IMR-90 (cell line): ENCODE results near the gene OR14J1. TPM values are rescaled to one million over a fixed set of nuclear protein-coding genes. Genes with fewer than 3 reads are reported as not detected.

ENCODE experiments used
- ATAC-seq: fragments of 200-7000 bp; cut with Tn5 transposase; 2 replicates; pipeline ENCODE4 v1.9.1; 2020; ENCODE audit warnings: low read depth, mild to moderate bottlenecking, moderate library complexity
- BruUV-seq: library from RNA; stranded (reverse); fragments of 400-500 nt; replicated peaks from 2 replicates; lab custom pipeline; 2021; lab: Mats Ljungman, UMichigan
- CTCF ChIA-PET: fragments of 300-600 bp; formaldehyde crosslinking; extraction: SDS; loops from one replicate; lab custom pipeline; 2021; ENCODE audit warnings: antibody characterized with exemption; lab: Yijun Ruan, JAX
- POLR2A ChIA-PET: fragments of 300-600 bp; sonication (Branson Sonifier 250); formaldehyde crosslinking; loops from one replicate; lab custom pipeline; 2022; ENCODE audit warnings: antibody characterized with exemption; ENCODE audit not compliant: unreplicated experiment; lab: Charles Lee
- DNase-seq: peaks from one replicate; pipeline ENCODE4 v3.0.0; 2013
- H2AFZ ChIP-seq: replicated peaks from 2 replicates; pipeline ENCODE3; 2013; ENCODE audit warnings: low read length, mild to moderate bottlenecking; ENCODE audit not compliant: poor library complexity
- H2AK5ac ChIP-seq: 2 replicates; pipeline ENCODE4 v1.6.1; 2013; ENCODE audit warnings: low read depth, low read length, inconsistent platforms
- H2AK9ac ChIP-seq: replicated peaks from 2 replicates; pipeline ENCODE3; 2013; ENCODE audit warnings: mild to moderate bottlenecking, low read depth, low read length, moderate library complexity; ENCODE audit not compliant: poor library complexity
- H2BK120ac ChIP-seq: 2 replicates; pipeline ENCODE4 v1.6.1; 2013; ENCODE audit warnings: low read depth, low read length, inconsistent platforms
- H2BK15ac ChIP-seq: 3 replicates; pipeline ENCODE4 v1.6.1; 2013; ENCODE audit warnings: low read depth, low read length, inconsistent platforms
- H2BK20ac ChIP-seq: 2 replicates; pipeline ENCODE4 v1.6.1; 2013; ENCODE audit warnings: low read depth, mild to moderate bottlenecking, inconsistent platforms, low read length, moderate library complexity
- H2BK5ac ChIP-seq: 2 replicates; pipeline ENCODE4 v1.6.1; 2013; ENCODE audit warnings: mild to moderate bottlenecking, low read depth, low read length, inconsistent platforms; ENCODE audit not compliant: poor library complexity, severe bottlenecking
- H3K14ac ChIP-seq: replicated peaks from 2 replicates; pipeline ENCODE4 v1.6.1; 2013; ENCODE audit warnings: low read depth, low read length, inconsistent platforms
- H3K18ac ChIP-seq: 2 replicates; pipeline ENCODE4 v1.6.1; 2013; ENCODE audit warnings: low read depth, low read length, control low read depth
- H3K23ac ChIP-seq: 2 replicates; pipeline ENCODE4 v1.6.1; 2013; ENCODE audit warnings: low read depth, low read length, inconsistent platforms
- H3K27ac ChIP-seq: 2 replicates; pipeline ENCODE4 v1.5.1; 2013; ENCODE audit warnings: mild to moderate bottlenecking, control low read depth, low read length; ENCODE audit not compliant: insufficient read depth
- H3K27me3 ChIP-seq: 2 replicates; pipeline ENCODE4 v1.6.1; 2013; ENCODE audit warnings: low read length; ENCODE audit not compliant: control insufficient read depth, insufficient read depth
- H3K36me3 ChIP-seq: 2 replicates; pipeline ENCODE4 v1.6.1; 2013; ENCODE audit warnings: low read length, mixed read lengths; ENCODE audit not compliant: control insufficient read depth, insufficient read depth
- H3K4ac ChIP-seq: 2 replicates; pipeline ENCODE4 v1.6.1; 2013; ENCODE audit warnings: low read depth, low read length, inconsistent platforms
- H3K4me1 ChIP-seq: 2 replicates; pipeline ENCODE4 v1.6.1; 2013; ENCODE audit warnings: low read length, mixed read lengths; ENCODE audit not compliant: control insufficient read depth, insufficient read depth
- H3K4me2 ChIP-seq: 2 replicates; pipeline ENCODE4 v1.6.1; 2013; ENCODE audit warnings: low read depth, mild to moderate bottlenecking, control low read depth, low read length, moderate library complexity
- H3K4me3 ChIP-seq: 2 replicates; pipeline ENCODE4 v1.5.1; 2013; ENCODE audit warnings: low read depth, mild to moderate bottlenecking, control low read depth, low read length, moderate library complexity; ENCODE audit not compliant: insufficient read depth
- H3K56ac ChIP-seq: 2 replicates; pipeline ENCODE4 v1.6.1; 2013; ENCODE audit warnings: low read length, inconsistent platforms; ENCODE audit not compliant: insufficient read depth; ENCODE audit errors: extremely low read depth
- H3K79me1 ChIP-seq, 2 experiments: 2 replicates each; pipeline ENCODE4 v1.6.1; 2013; ENCODE audit warnings: low read length in 2 of 2, inconsistent platforms in 1 of 2, low read depth in 1 of 2
- H3K9ac ChIP-seq: 2 replicates; pipeline ENCODE4 v1.6.1; 2013; ENCODE audit warnings: low read depth, low read length, control low read depth
- H3K9me1 ChIP-seq: 2 replicates; pipeline ENCODE4 v1.6.1; 2013; ENCODE audit warnings: low read length, inconsistent platforms; ENCODE audit not compliant: insufficient read depth
- H3K9me3 ChIP-seq: 2 replicates; pipeline ENCODE4 v1.6.1; 2013; ENCODE audit warnings: low read length; ENCODE audit not compliant: control insufficient read depth, insufficient read depth
- H4K20me1 ChIP-seq: 2 replicates; pipeline ENCODE4 v1.6.1; 2013; ENCODE audit warnings: low read length, inconsistent platforms; ENCODE audit not compliant: insufficient read depth
- H4K5ac ChIP-seq: 2 replicates; pipeline ENCODE4 v1.6.1; 2013; ENCODE audit warnings: mild to moderate bottlenecking, low read depth, low read length, control low read depth
- H4K8ac ChIP-seq, 2 experiments: 2 replicates each; pipeline ENCODE4 v1.6.1; 2013; ENCODE audit warnings: low read depth in 2 of 2, low read length in 2 of 2, control low read depth in 1 of 2, inconsistent platforms in 1 of 2
- H4K91ac ChIP-seq: 2 replicates; pipeline ENCODE4 v1.6.1; 2013; ENCODE audit warnings: low read depth, low read length, inconsistent platforms; ENCODE audit not compliant: insufficient read depth
- BHLHE40 ChIP-seq: fragments of 150-350 bp; IDR thresholded peaks from 2 replicates; pipeline ENCODE4 v1.6.1; 2016; ENCODE audit warnings: mild to moderate bottlenecking, low read depth, low read length
- CEBPB ChIP-seq: IDR thresholded peaks from 2 replicates; pipeline ENCODE4 v1.6.1; 2012; ENCODE audit warnings: low read depth, low read length, improper control_type of control experiment
- CHD1 ChIP-seq: IDR thresholded peaks from 2 replicates; pipeline ENCODE4 v1.6.1; 2012; ENCODE audit warnings: low read depth, low read length, improper control_type of control experiment
- FOS ChIP-seq: fragments of 150-350 bp; IDR thresholded peaks from 2 replicates; pipeline ENCODE4 v1.6.1; 2016; ENCODE audit warnings: low read depth, low read length
- MAFK ChIP-seq: IDR thresholded peaks from 2 replicates; pipeline ENCODE4 v1.6.1; 2012; ENCODE audit warnings: low read depth, low read length, improper control_type of control experiment
- MXI1 ChIP-seq: IDR thresholded peaks from 2 replicates; pipeline ENCODE4 v1.6.1; 2012; ENCODE audit warnings: low read depth, mild to moderate bottlenecking, low read length, moderate library complexity, borderline replicate concordance
- POLR2A ChIP-seq: IDR thresholded peaks from 2 replicates; pipeline ENCODE4 v1.6.1; 2012; ENCODE audit warnings: mild to moderate bottlenecking, low read depth, low read length
- RAD21 ChIP-seq: IDR thresholded peaks from 2 replicates; pipeline ENCODE4 v1.6.1; 2012; ENCODE audit warnings: low read length, improper control_type of control experiment
- RCOR1 ChIP-seq: IDR thresholded peaks from 2 replicates; pipeline ENCODE4 v1.6.1; 2012; ENCODE audit warnings: mild to moderate bottlenecking, low read length, improper control_type of control experiment; ENCODE audit not compliant: insufficient replicate concordance
- WGBS, 2 experiments: methylation state at CpG; one replicate each; pipeline versions ENCODE4 v1.1.5 to v1.1.7; 2013; ENCODE audit warnings: missing lambda C conversion rate in 2 of 2; ENCODE audit not compliant: insufficient read length in 1 of 2; ENCODE audit errors: extremely low coverage in 2 of 2; 5-methylcytosine and 5-hydroxymethylcytosine counted together
- dilution Hi-C: fragments of 300-500 bp; cut with HindIII; formaldehyde crosslinking; loops from one replicate; pipeline ENCODE4 v1.14.3; 2018; ENCODE audit warnings: low sequenced_read_pairs; ENCODE audit not compliant: unreplicated experiment
- in situ Hi-C: fragments of 300-500 bp; cut with MboI; formaldehyde crosslinking; loops from 3 replicates; pipeline ENCODE4 v1.14.3; 2019; ENCODE audit warnings: low sequenced_read_pairs, inconsistent platforms, mixed read lengths
- intact Hi-C: fragments of 100-400 bp; cut with micrococcal nuclease; formaldehyde crosslinking; loops from 2 replicates; pipeline ENCODE4 v1.10.0; 2022
- polyA plus RNA-seq, 3 experiments: library from polyadenylated mRNA; depleted of rRNA; stranded (reverse); fragments of >200 nt; gene quantifications; 2 replicates each; pipeline ENCODE4 v1.2.3, GENCODE V29; 2012; ENCODE audit warnings: low replicate concordance in 1 of 3
- total RNA-seq: library from RNA; depleted of rRNA; stranded (reverse); fragments of >200 nt; gene quantifications from 2 replicates; pipeline ENCODE4 v1.2.3, GENCODE V29; 2012
- TF ChIP-seq, protein P1 (sequence below): fragments of 150-350 bp; IDR thresholded peaks from 2 replicates; pipeline ENCODE4 v1.6.1; 2017; ENCODE audit warnings: mild to moderate bottlenecking, antibody characterized with exemption, low read length, low read depth

OR14J1 gene
- total and polyA plus RNA-seq, 2 of the 4 experiments (the other 2 are of a cell fraction) = not detected

DNA sequence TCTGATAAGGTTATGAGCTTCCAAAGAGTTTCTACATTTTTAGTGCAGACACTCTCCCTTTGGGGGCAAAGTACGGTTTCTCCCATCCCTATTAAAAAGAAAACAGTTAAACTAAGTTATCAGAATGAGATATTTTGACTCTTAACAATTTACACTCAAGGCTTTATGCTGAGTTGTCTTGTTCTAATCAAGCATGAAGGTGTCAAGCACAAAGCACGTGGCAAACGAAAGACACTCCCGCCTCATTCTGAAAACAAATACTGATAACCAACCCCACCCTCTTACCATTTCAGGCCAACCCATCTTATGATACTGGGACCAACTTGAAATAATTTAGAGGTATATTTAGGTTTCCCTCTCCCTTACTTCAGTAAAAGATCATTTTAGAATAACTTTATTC lies 24.3 kb downstream of the OR14J1 start:
- Histone ChIP-seq H3K9ac (no peak overlapping the region), H4K5ac (no peak overlapping the region), H2AFZ (no peak overlapping the region), H2BK15ac (no peak overlapping the region), H3K27ac (no peak overlapping the region), H3K4me2 (no peak overlapping the region), H3K18ac (no peak overlapping the region), H3K14ac (no peak overlapping the region), H3K79me1 (no peaks in the 10 kb centered on the region), H2BK20ac (no peak overlapping the region), H4K91ac (no peak overlapping the region), H3K36me3 (no peaks in the 10 kb centered on the region), H3K9me3 (peaks cover 3% of the 10 kb centered on the region), H3K27me3 (no peaks in the 10 kb centered on the region), H3K56ac (no peak overlapping the region), H2BK120ac (no peak overlapping the region), H2AK5ac (no peak overlapping the region), H3K4ac (no peak overlapping the region), H2BK5ac (no peak overlapping the region), H3K4me1 (no peaks in the 10 kb centered on the region), H2AK9ac (no peak overlapping the region), H3K23ac (no peak overlapping the region), H4K20me1 (no peaks in the 10 kb centered on the region), H3K9me1 (no peaks in the 10 kb centered on the region), H4K8ac (no peak overlapping the region), H3K4me3 (no peak overlapping the region)
- ChIA-PET POLR2A (no interaction called here), CTCF (no interaction called here)
- ATAC-seq = no peak
- WGBS, 2 experiments = no CpG with 5 or more reads among the region's 4 CpGs
- in situ Hi-C loops = no loop called here
- dilution Hi-C loops = no loop called here
- no peak for DNase-seq
- BruUV-seq = no TSS peak
- no peak for TF ChIP-seq CHD1
- no peak for TF ChIP-seq BHLHE40
- no peak for TF ChIP-seq MXI1
- no peak for TF ChIP-seq FOS
- TF ChIP-seq RAD21 = no peak
- TF ChIP-seq MAFK = no peak
- no peak for TF ChIP-seq RCOR1
- TF ChIP-seq CEBPB = no peak
- no peak for TF ChIP-seq POLR2A
- TF ChIP-seq, protein P1, sequence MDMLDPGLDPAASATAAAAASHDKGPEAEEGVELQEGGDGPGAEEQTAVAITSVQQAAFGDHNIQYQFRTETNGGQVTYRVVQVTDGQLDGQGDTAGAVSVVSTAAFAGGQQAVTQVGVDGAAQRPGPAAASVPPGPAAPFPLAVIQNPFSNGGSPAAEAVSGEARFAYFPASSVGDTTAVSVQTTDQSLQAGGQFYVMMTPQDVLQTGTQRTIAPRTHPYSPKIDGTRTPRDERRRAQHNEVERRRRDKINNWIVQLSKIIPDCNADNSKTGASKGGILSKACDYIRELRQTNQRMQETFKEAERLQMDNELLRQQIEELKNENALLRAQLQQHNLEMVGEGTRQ = no peak
- intact Hi-C loops = no loop called here
